Adrenal gland (tissue), 12 donors: Measurements from ENCODE around the gene IL36B. TPM values are rescaled to one million over a fixed set of nuclear protein-coding genes. Genes with fewer than 3 reads are reported as not detected.

Source experiments
- DNase-seq, 7 donors: peaks; one replicate each; pipeline ENCODE4 v3.0.0-alpha.2; 2019 to 2020
- H3K27ac ChIP-seq, 5 donors: fragments of 200-600 bp; sonication (generic) in 4 of 5; 1 replicate in 3 of 5; 2 replicates in 2 of 5; pipeline versions ENCODE4 v1.5.1 to v1.8.0; 2016 to 2020; ENCODE audit warnings: mild to moderate bottlenecking in 1 of 5
- H3K27me3 ChIP-seq: fragments of 200-600 bp; 2 replicates; pipeline ENCODE4 v1.8.0; 2021
- H3K36me3 ChIP-seq, 2 donors: fragments of 200-600 bp; replicated peaks in 1 of 2; 1 replicate in 1 of 2; 2 replicates in 1 of 2; pipeline versions ENCODE4 v1.5.1 to v1.8.0; 2018 to 2022
- H3K4me1 ChIP-seq, 2 donors: fragments of 200-600 bp; replicated peaks in 1 of 2; 1 replicate in 1 of 2; 2 replicates in 1 of 2; pipeline versions ENCODE4 v1.5.1 to v1.8.0; 2018 to 2021
- H3K4me3 ChIP-seq, 4 donors: fragments of 200-600 bp; sonication (generic) in 3 of 4; one replicate each; pipeline ENCODE4 v1.5.1; 2016 to 2018
- H3K9me3 ChIP-seq, 3 donors: fragments of 200-600 bp; sonication (generic) in 1 of 3; replicated peaks in 1 of 3; 1 replicate in 2 of 3; 2 replicates in 1 of 3; pipeline versions ENCODE4 v1.5.1 to v1.8.0; 2016 to 2021
- POLR2A ChIP-seq, 2 donors: fragments of 450-650 bp; IDR thresholded peaks; one replicate each; pipeline ENCODE4 v1.6.1; 2017; ENCODE audit warnings: antibody characterized with exemption in 2 of 2, mild to moderate bottlenecking in 2 of 2, moderate library complexity in 1 of 2
- WGBS, 4 donors: extraction: QIAGEN DNeasy Blood & Tissue Kit in 2 of 4; methylation state at CpG; one replicate each; pipeline versions ENCODE4 v1.1.5 to v1.1.7; 2013 to 2017; 5-methylcytosine and 5-hydroxymethylcytosine counted together
- intact Hi-C, 2 donors: fragments of 100-400 bp; cut with DNase I; formaldehyde crosslinking; loops; one replicate each; pipeline versions ENCODE4 v1.14.1 to v1.15.0; 2022 to 2023
- polyA plus RNA-seq, 3 donors: library from polyadenylated mRNA; stranded (reverse); fragments of 200-250 nt in 2 of 3; fragments of 350-450 nt in 1 of 3; fragmentation: Illumina TruSeq in 1 of 3; extraction: RNeasy Lipid Tissue Mini Kit (QIAGEN cat#74804) in 1 of 3; gene quantifications; one replicate each; pipeline ENCODE4 v1.2.3, GENCODE V29; 2013 to 2014
- total RNA-seq, 9 donors: library from RNA; depleted of rRNA in 4 of 9; stranded (reverse); fragments of >200 nt in 4 of 9; fragments of 120-200 nt in 1 of 9; fragmentation: NEBNext Ultra II Directional in 1 of 9; extraction: Animal tissue kit (Norgen Biotek cat#: 25700) in 1 of 9; gene quantifications; one replicate each; pipeline versions ENCODE4 v1.1.0 to v1.2.4, GENCODE V29; 2013 to 2023
- TF ChIP-seq, protein P1 (sequence below), 6 experiments: fragments of 450-650 bp in 4 of 6; fragments of 200-600 bp in 2 of 6; sonication (generic) in 1 of 6; IDR thresholded peaks; 1 replicate in 5 of 6; 2 replicates in 1 of 6; pipeline versions ENCODE4 v1.5.1 to v1.8.0; 2016 to 2021; ENCODE audit warnings: antibody characterized with exemption in 6 of 6, mild to moderate bottlenecking in 2 of 6, moderate library complexity in 1 of 6
- donor health status: healthy with polysubstance abuse.
- donor health status: Bipolar disorder and iron deficiency.
- donor health status: DM: yes; HTN: yes; CAD: no.
- donor health status: DM: no; HTN: no; CAD: no.
- donor health status: DM: no; HTN: no; CAD: no.
- donor health status: DM: yes; HTN: yes; CAD: no.

The IL36B gene
- total and polyA plus RNA-seq, 12 donors: not detected

DNA sequence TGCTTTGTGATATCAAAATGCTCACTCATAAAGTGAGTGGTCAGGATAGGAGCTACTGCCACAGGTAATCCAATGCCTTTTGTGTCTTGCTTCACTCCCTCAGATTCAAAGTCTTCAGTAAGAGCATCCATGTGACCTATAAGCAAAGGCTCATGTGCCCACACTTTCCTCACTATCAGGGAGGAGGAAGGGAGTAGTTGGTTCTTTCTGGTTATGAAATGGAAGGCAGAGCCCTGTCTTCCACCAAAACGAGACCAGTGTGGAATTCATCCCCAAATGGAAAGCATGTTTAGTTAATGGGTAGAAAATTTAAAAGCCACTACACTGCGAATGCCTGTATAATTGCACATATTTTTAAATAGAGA, 40.9 kb upstream of the IL36B start:
- no peak for DNase-seq
- WGBS, 4 donors: 44 to 70% (median 53%) methylated on average over 2 of the region's 2 CpGs
- H3K4me1 ChIP-seq: no peaks in the 10 kb centered on the region
- H3K9me3 ChIP-seq: no peaks in the 10 kb centered on the region
- no peaks in the 10 kb centered on the region for H3K27me3 ChIP-seq
- no peaks in the 10 kb centered on the region for H3K36me3 ChIP-seq
- H3K4me3 ChIP-seq: no peak overlapping the region
- H3K27ac ChIP-seq: no peak overlapping the region
- no peak for TF ChIP-seq POLR2A (IDR thresholded peaks at IDR 0.05)
- TF ChIP-seq, protein P1, sequence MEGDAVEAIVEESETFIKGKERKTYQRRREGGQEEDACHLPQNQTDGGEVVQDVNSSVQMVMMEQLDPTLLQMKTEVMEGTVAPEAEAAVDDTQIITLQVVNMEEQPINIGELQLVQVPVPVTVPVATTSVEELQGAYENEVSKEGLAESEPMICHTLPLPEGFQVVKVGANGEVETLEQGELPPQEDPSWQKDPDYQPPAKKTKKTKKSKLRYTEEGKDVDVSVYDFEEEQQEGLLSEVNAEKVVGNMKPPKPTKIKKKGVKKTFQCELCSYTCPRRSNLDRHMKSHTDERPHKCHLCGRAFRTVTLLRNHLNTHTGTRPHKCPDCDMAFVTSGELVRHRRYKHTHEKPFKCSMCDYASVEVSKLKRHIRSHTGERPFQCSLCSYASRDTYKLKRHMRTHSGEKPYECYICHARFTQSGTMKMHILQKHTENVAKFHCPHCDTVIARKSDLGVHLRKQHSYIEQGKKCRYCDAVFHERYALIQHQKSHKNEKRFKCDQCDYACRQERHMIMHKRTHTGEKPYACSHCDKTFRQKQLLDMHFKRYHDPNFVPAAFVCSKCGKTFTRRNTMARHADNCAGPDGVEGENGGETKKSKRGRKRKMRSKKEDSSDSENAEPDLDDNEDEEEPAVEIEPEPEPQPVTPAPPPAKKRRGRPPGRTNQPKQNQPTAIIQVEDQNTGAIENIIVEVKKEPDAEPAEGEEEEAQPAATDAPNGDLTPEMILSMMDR (IDR thresholded peaks at IDR 0.05): no peak
- intact Hi-C loops: no loop called here

DNA sequence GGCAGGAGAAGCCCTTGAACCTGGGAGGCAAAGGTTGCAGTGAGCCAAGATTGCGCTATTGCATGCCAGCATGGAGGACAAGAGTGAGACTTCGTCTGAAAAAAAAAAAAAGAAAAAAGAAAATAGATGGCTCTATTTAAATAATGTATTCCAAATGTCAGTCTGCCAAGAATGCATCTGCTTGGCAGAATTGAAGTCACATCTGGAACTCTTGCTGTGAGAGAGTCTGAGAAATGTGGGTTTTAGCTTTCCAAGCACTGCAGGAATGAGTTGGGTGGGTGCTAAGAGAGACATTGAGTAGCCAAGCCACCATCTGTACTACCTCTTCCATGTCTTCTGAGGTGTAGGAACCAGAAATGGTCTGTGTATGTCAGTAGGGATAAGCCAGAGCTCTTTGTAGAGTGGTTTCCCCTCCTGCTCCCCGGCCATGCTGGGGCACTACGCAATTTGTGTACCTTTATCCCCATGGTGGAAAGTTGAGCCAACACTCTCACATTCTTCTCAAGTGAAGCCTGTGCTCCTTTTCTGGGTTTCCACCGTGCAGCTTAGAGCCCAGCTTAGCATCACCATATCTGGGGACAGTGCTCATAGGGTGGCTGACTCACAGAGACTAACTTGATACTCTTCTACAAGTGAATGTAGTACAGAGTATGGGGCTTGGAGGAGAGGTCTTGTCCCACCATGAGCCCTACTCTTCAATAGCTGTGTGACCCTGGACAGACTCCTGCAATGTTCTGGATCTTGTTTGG, 40.4 kb upstream of the IL36B start:
- Histone ChIP-seq H3K4me3 (no peak overlapping the region), H3K4me1 (no peaks in the 10 kb centered on the region), H3K9me3 (no peaks in the 10 kb centered on the region), H3K36me3 (no peaks in the 10 kb centered on the region), H3K27me3 (no peaks in the 10 kb centered on the region), H3K27ac (no peak overlapping the region)
- intact Hi-C loops: no loop called here
- DNase-seq: no peak
- TF ChIP-seq POLR2A (IDR thresholded peaks at IDR 0.05): no peak
- TF ChIP-seq, protein P1 (IDR thresholded peaks at IDR 0.05): no peak
- WGBS, 4 donors: 83 to 89% (median 87%) methylated on average over 5 of the region's 5 CpGs

DNA sequence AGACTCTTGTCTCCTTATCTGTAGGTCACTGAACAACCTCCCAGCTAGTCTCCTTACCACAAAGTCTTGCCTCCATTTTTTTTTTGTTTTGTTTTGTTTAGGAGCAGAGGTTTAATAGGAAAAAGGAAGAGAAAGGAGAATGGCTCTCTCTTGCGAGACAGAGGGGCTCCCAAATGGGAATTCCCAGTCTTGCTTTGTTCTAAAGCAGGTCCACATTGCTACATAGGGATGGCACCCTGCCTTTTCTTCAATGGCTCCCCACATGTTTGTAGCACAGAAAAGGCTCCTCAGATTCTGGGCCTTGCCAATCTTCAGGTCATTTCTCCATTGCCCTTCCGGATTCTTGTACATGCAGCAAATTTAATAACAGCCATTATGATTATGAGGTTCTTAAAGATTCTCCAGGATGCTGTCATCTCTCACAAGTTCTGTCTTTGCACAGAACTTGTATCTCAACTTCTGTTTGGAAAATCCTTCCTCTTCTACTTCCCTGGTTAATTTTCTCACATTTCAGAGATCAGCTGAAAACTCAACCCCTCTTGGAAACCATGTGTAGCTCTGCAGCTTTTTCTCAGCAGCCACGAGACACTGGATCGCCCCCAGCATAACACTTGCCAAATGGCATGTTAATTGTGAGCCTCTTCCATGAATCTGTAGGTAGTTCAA, 38.7 kb upstream of the IL36B start:
- no peaks in the 10 kb centered on the region for H3K9me3 ChIP-seq
- no peak overlapping the region for H3K4me3 ChIP-seq
- no peak for TF ChIP-seq POLR2A (IDR thresholded peaks at IDR 0.05)
- TF ChIP-seq, protein P1 (IDR thresholded peaks at IDR 0.05): no peak
- no peaks in the 10 kb centered on the region for H3K36me3 ChIP-seq
- no peaks in the 10 kb centered on the region for H3K4me1 ChIP-seq
- intact Hi-C loops: no loop called here
- 72 to 85% (median 78%) methylated on average over 4 of the region's 4 CpGs for WGBS, 4 donors
- DNase-seq: no peak
- no peaks in the 10 kb centered on the region for H3K27me3 ChIP-seq
- H3K27ac ChIP-seq: no peak overlapping the region

DNA sequence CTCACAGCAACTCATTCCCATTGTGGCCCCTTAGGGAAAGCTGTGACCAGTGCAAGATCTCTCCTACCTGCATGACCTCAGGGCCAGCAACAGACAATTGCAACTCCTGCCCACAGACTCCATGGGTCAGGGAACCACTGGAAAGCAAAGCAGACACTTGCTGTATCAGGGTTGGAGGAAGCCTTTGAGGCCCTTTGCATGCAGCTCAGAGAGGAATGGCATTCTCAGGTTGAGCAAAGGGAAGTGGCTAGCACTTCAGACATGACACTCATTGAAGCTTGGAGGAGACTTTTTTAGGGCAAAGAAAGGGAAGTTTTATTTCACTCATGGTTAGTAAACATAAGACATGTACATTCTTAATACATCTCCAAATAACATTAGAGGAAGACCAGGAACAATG, 37.2 kb upstream of the IL36B start:
- H3K36me3 ChIP-seq: no peaks in the 10 kb centered on the region
- no peak overlapping the region for H3K4me3 ChIP-seq
- intact Hi-C loops: loop anchor here in 1 of 2 donors (10.0 kb wide), 1 partner anchor 285 kb away; no protein-coding TSS in a partner anchor
- H3K9me3 ChIP-seq: no peaks in the 10 kb centered on the region
- H3K27ac ChIP-seq: no peak overlapping the region
- TF ChIP-seq, protein P1 (IDR thresholded peaks at IDR 0.05): no peak
- TF ChIP-seq POLR2A (IDR thresholded peaks at IDR 0.05): no peak
- no peaks in the 10 kb centered on the region for H3K27me3 ChIP-seq
- no peak for DNase-seq
- no peaks in the 10 kb centered on the region for H3K4me1 ChIP-seq
